Dermis microvascular lymphatic vessel endothelial cell (primary cell): ENCODE results near the gene OLFM4. TPM values are rescaled to one million over a fixed set of nuclear protein-coding genes. Genes with fewer than 3 reads are reported as not detected.

ENCODE experiments used
- DNase-seq, 2 donors: peaks; one replicate each; pipeline versions ENCODE4 v3.0.0 to v3.0.0-alpha.2; 2010; ENCODE audit warnings: low read depth in 2 of 2
- total RNA-seq: library from RNA; depleted of rRNA; stranded (reverse); fragments of >200 nt; gene quantifications from 2 replicates; pipeline ENCODE4 v1.2.1, GENCODE V29; 2014

Gene OLFM4
- total RNA-seq, 1 donor from 2014 or later: under 0.01 TPM

DNA sequence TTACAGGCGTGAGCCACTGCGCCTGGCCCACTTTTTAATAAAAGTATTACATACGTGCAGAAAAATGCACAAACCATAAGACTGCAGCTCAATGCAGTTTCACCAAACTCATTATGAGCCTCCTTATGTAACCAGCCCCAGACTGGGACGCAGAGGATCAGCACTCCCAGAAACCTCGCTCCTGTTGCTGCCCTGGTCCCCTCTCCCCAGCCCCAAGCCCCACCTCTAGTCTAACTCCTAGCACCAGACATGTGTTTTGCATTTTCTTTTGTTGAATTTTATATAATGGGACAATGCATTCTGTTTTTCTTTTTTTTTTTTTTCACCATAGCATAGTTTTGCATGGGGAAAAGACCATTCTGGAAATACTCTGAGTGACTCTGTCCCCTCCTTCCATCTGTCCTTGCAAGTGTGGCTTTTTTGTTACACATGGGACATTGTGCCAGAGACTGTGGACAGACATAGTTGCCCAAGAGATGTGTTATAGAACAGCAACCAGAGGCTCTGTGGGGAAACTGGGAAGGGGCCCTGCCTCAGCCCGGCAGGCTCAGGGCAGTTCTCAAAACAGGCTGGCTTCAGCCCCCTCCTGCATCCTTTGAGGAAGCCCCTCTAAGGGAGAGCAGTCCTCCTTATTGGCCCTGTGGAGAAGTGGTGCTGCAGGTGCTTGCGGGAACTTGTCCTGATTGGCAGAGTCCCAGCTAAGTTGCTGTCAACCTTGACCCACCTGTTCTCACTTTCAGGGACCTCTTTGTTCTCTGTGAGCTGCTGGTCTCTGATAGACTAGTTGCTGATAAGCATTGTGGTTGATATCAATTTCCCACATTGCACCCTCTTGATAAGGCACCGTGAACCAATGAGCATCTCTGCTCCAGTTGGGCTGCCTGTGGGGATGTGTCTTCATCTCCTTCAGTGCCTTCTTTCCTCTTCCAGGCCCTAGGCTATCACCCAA, 13.8 kb upstream of the OLFM4 start:
- no peak for DNase-seq

DNA sequence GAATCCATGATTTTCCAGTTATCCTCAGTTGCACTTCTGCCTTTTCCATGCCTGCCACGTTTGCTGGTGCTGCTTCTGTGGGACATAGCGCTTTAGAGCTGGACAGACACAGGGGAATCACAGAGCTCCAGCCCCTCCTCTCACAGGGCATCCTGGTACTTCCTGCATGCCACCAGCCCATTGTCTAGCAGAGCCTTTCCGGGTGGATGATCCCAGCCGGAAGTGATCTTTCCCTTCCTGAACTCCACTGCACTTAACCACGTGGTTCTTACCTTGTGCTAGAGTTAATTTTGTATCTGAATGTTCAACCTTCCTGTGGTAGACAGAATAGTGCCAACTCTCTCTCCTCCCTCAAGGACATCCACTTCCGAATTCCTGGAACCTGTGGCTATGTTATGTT, 12.6 kb upstream of the OLFM4 start:
- DNase-seq: peak; percentile 1 to 51

DNA sequence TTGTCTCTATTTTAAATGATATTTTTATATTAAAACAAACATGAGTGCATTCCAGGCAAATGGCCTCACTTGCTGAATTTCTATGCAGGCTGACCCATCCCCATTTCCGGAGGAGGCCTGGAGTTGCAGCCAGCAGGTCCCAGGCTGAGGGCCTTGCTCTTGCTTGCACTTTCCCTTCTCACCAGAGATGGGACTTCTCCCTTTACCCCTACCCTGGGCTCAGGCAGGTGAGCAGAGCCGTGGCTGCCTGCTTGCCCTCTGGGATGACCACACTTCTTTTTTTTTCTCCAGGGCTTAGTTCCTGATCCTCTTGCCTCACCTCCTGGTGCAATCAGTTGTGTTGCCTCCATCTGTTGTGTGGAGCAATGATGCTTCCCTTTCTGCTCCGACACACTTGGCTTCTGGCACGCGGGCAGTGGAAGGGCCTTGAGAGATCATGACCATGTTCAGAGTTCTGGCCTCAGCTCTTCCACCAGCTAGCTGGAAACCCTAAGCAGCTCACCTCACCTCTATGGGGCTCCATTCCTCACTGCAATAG, 11.1 kb upstream of the OLFM4 start:
- no peak for DNase-seq

DNA sequence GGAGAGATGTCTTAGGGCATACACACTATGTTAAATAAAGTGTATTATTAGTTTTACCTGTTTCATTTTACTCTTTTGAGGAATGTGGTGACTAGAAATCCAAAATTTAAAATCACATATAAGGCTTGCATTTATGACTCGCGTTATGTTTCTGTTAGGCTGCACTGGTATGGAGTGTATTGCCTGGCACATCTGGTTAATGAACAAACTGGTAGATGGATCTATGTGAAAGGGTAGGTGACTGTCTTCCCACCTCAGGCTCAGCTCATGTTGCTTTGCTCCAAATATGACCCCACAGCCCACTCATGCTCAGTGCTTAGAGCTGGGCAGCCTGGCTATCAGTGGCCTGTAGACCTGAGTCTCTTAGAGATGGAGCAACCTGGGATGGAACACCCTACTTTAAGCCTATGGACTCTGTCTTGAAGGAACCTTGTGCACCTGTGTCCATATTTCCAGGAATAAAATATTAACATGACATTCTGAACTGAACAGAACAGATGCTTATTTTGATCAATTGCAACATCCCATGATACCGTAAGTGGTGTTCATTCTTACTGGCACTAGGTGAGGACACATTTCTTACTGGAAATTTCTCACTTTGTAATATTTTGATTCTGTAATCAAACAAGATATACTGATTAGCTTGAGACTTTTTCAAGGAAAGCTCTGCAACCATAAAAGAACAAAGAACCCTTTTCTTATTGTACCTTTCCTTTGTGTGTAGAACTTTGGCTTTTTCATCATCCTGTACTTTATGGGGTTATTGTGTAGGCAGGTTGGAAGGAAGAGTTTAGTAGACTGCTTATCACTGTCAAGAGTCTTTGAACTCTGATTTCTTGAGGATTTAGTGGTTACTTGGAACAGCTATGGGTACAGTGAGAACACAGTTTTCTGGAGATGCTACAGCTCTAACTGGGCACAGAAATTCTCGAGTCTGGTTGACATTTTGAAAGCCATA, 9.6 kb upstream of the OLFM4 start:
- no peak for DNase-seq

DNA sequence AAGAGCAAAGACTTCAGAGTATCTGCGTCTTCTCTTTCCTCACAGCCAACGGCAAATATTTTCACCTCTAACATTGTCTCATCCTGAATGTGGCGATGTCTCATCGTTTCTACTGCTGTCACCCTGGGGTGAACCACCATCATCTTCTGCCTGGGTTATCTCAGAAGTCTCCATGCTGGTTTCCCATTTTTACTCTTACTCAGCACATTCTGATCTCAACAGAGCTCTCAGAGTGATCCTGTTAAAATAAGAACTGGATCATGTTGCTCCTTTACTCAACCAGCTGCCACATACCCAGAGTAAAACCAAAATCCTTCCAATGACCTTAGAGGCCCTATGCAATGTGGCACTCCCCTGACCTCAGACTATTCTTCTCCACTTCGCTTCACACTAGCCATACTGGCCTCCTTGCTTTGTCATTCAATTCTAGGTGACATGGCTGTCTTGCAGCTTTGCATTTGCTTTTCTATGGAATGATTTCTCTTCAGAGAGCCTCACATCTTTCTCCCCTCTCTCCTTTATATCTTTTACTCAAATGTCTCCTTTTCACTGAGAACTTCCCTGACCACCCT, 7.8 kb upstream of the OLFM4 start:
- no peak for DNase-seq

DNA sequence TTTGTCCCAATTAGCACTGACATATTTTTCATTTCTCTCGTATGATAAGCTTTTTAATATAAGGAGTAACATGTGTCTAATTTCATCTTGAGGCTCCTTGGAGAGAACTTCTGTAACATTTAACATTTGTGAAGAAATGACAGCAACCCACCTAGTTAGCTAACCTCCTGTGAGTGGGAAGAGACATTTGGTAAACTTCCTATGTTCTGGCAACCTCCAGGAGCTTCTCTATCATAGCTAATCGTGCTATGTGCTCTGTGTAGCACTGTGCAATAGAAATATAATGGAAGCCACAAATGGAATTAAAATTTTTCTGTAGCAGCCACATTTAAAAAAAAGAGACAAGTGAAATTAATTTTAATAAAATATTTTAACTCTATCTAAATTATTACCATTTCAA, 5.4 kb upstream of the OLFM4 start:
- DNase-seq: no peak

DNA sequence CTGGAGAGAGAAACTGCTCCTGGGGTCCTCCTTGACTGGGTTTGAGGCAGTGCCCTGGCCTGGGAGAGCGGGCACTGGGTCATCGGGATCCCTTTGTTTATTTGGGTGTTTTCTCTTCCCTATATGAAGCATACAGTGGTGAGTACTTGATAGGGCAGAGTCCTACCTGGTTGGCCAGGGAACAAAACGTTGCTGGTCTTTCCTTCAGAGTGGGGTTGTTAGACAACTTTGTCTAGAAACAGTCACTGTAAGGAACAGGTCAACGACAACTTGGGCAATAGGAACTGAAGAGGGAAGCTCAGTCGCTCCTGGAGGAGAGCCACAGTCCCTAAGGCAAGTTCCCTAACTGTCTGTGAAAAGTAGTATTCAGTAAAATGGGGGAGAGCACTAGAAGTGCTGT, 550 bp upstream of the OLFM4 start:
- DNase-seq: no peak

DNA sequence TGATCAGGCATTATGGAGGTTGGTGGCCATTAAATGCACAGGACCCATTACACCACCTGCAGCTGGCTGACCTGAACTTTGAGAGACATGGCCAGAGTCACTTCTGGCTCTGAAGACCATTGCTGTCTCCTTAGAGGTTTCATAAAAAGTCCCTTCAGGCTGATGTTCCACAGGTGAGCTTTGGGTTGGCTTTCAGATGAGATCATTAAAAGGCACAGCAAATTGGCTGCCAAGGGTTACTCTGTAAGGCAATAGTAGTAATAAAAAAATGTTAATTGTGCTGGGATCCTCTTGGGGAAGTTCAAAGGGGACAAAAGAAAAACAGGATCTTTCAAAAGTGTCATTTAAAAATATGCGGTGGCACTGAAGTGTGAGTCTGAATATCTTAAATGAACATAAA, 4.2 kb downstream of the OLFM4 start:
- no peak for DNase-seq

DNA sequence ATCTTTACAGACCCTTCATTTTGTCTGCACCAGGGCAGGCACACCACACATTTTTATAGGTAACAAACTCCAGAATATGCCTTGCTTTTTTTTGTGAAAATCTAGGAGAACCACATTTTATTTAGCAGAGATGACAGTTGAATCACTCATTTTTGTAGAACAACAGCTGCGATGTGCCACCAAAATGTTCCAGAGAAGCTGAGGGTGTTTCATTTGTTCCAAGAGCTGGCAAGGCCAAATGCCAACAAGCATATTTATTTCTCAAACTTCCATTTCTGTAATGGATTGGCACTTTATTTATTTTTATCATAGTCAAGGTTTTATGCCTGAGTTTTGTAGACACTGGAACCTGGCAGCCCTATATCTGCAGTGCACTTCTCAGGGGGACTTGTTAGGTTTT, 10.4 kb downstream of the OLFM4 start:
- DNase-seq: no peak

DNA sequence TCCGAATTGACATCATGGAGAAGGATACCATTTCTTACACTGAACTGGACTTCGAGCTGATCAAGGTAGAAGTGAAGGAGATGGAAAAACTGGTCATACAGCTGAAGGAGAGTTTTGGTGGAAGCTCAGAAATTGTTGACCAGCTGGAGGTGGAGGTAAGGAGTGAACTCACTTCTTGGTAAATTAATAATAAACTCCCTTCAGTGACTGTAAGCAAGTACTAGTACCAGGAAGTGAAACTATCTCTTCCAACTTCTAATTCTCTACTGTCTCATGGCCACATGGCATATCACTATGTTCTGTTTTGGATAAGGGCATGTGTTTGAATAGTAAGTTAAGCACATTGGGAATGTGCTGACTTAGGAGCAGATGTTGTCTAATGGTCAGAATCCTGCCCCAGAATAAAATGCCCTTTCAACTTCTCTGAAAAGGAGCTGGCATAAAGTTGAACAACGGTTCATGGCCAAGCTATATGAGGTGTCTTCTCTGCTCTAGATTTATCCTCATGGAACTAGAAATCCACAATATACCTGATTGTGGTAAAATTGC, 13.4 kb downstream of the OLFM4 start:
- no peak for DNase-seq

DNA sequence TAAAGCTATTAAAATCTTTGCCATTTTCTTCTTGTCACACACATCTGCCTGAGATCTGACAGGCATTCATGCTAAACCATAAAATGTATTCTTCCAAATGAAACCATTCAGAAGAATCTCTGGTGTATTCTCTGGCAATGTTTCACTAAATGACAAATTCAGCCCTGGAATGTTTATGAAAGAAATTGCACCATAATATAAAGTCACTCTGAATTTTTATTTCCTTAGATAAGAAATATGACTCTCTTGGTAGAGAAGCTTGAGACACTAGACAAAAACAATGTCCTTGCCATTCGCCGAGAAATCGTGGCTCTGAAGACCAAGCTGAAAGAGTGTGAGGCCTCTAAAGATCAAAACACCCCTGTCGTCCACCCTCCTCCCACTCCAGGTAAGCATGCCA, 14.3 kb downstream of the OLFM4 start:
- DNase-seq: no peak

DNA sequence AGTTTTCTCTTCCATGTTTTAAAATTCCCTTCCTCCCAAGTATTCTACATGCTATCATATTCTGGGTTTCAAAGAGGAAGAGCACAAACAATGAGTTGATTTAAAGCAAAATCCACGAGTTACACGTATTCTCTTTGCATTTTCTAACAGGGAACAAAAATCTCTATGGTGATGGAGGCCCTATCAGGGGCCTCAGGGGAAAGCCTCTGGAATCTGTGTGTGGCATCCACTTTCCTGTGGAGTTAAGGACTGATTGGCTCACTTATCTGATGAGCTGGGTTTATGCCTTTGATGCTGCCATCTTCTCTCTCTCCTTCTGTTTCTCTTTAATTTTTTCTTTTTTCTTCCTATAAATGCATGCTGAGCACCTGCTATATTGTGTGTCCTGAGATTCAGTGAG, 14.8 kb downstream of the OLFM4 start:
- DNase-seq: no peak

DNA sequence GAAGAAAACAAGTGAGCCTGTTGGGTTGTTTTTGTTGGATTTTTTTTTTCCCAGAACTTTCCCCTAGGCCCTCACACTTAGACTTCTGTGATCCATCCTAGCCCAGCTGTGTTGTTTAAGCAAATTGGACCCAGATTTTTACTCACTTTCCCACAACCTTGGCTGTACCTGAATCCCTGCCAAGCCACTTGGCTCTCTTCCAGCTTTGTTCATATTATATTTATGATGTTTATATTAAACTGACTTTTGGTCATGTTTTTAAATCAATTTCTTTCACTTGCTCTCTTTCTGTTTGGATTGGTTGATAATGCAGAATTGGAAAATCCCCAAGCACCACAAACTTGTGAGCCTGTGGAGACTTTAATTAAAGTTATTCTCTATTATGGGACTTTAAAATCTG, 16.6 kb downstream of the OLFM4 start:
- DNase-seq: peak; percentile 67 to 70

DNA sequence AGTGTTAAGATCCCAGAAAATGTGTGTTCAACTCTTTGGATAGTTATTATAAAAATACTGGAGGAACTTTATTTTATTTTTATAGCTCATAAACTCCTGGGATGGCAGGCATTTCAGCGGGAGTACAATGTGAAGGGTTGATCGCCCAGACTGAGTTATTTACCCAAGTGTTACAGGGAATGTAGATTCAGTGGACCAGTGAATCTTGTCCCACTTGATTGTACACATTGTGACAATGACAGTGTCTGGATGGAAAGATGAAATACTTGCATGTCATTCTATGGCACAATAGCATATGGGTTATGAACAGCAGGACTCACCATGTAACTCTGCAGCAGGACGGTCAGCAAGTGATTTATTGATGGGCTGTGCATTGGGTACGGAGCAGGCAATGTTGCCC, 20.3 kb downstream of the OLFM4 start:
- DNase-seq: no peak

DNA sequence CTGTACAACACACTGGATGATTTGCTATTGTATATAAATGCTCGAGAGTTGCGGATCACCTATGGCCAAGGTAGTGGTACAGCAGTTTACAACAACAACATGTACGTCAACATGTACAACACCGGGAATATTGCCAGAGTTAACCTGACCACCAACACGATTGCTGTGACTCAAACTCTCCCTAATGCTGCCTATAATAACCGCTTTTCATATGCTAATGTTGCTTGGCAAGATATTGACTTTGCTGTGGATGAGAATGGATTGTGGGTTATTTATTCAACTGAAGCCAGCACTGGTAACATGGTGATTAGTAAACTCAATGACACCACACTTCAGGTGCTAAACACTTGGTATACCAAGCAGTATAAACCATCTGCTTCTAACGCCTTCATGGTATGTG, 21.5 kb downstream of the OLFM4 start:
- no peak for DNase-seq

DNA sequence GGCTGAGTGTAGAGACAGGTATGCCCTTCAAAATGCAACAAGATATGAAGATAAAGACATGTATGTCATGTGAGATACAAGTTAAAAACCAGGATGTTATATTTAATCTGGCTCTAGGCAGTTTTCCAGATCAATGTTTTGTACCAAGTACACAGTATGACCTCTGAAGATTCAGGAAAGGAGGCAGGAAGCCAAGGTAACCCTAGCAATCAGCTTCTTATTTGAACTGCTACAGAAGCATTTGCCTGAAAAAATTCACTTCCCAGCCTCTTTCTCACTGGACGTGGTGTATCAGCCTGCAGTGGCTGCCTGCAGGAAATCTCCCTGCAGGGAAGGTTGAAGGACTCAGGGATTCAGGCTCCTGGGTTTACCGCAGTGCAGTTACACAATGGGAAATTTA, 24.1 kb downstream of the OLFM4 start:
- DNase-seq: peak in 1 of 2 donors; percentile 3

DNA sequence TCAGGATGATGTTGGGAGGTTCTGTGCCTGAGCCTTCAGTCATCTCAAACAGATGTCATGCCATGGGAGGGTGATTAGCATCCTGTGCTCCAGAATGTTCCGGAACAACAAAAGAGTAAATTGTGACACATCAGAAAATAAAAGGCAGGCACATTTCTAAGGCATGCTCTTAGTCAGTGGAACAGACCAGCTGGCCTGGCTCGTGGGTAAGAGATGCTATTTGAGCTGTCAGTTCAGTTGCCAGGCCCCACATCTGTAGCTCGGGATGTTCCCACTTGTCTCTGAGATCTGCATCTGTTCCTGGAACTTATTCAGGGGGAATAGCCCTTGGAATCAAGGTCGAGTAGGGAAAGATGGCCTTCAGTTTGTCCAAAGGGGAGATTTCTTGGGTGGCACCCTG, 26.0 kb downstream of the OLFM4 start:
- DNase-seq: no peak

DNA sequence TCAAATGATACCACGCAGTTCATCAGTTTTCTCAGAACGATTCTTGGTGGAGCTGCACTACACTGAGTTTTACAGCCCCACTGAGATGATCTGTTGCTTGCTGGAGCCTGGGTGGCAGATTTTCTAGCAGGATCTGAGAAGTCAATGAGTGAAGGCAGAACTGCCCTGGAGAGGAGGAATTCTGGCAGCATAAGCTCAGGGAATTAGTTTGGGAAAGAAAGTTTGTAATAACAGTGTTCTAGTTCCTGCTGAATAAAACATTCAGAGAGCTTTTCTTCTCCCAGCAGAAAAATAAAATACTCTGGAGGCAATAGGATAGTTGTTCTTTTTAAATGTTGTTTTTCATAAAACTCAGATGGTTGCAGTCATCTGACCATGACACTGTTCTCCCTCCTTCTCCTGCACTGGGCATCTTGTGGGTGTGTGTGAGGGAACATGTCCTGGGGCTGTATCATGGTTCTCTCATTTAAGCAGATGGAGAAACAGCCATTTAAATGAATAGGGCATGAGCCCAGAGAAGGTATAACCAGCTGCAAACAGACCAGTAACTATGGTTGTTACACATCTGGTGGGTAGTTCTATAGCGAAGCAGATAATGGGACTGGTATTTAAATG, 29.6 kb downstream of the OLFM4 start:
- no peak for DNase-seq

DNA sequence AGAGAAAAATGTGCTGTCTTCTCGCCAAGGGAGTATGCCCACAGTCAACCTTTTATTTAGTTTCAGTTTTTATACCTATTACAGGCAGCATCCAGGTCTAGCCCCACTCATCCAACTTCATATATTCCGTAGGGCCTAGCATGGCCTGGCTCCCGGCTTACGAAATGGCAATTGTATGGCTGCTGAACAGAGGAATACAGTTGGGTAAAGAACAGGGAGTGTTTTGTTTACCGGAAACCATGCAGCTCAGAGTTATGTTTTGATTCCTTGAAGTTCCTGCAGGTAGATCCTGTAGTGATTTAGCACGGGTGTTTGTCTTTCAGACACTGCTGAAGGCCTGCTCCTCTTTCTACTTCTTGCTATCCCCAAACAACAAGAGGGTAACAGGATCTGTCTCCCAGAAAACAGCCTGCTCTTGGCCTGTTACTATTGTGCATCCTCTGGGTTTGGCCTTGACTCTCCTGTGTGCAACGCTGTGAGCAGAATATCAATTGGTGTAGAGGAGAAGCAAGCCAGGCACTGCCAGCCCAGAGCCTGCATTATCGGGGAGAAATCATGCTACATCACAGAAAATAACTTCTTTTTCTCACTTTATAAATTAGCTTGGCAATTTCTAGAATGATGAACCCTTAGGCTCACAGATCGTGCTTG, 32.4 kb downstream of the OLFM4 start:
- DNase-seq: no peak

DNA sequence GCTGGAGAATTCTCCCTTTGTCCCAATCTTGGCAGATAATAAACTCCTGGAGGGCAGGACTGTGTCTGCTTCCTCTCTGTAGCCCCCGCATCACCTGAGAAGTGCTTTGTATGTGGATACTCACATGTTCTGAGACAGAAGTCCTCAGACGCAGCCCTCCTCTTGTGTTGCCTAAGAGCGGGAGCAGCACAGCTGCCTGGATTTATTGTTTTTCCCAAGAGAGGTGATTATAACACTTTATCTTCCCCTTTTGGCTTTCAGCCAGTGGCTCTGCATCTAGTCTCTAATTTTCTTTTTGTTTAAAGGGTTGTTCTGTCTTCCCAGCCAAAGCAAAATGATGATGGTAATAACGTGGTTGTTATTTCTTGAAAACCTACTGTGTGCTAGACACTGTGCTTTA, 36.1 kb downstream of the OLFM4 start:
- no peak for DNase-seq

DNA sequence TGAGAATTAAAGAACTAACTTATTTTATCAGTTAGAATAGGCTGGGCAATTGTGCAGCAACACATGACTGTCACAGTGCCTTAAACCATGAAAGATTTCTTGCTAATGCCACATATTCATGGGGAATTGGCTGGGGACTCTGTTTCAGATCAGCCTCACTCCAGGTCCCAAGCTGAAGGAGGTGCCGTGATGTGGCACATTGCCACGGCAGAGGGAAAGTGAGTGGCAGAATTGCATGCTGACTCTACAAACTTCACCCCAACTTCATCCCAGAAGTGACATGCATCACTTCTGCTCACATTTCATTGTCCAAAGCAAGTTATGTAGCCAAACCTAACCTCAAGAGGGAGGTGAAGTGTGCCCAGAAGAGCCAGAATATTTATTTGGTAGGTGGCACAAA, 37.8 kb downstream of the OLFM4 start:
- no peak for DNase-seq
